Measurements from ENCODE around the gene STON2.
"Not testable (repeated sequence)": the region's sequence is repeated elsewhere in the genome, so short reads cannot be mapped to it uniquely, and the experiment has no call there.

Gene STON2

DNA sequence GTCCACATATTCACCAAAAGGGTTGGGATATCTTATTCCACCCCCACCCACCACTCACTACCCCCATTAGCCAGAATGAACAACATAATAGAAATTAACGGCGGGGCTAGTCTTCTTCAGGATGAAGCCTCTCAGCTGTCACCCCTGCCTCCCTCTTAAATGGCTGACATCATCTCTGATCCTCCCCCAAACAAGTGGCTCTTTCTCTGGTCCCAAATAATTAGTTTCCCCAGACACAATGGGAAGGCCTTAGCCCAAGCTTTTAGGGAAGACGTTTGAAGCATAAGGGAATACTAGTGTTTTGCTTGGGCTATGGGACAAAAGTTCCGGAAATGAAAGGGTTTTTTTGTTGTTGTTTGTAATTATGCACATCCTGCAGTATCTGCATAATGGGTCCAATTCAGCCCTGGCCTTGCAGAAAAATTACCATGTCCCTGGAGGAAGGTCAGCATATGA is 13.8 kb downstream of the STON2 start:
- TF ChIP-seq, protein P1, sequence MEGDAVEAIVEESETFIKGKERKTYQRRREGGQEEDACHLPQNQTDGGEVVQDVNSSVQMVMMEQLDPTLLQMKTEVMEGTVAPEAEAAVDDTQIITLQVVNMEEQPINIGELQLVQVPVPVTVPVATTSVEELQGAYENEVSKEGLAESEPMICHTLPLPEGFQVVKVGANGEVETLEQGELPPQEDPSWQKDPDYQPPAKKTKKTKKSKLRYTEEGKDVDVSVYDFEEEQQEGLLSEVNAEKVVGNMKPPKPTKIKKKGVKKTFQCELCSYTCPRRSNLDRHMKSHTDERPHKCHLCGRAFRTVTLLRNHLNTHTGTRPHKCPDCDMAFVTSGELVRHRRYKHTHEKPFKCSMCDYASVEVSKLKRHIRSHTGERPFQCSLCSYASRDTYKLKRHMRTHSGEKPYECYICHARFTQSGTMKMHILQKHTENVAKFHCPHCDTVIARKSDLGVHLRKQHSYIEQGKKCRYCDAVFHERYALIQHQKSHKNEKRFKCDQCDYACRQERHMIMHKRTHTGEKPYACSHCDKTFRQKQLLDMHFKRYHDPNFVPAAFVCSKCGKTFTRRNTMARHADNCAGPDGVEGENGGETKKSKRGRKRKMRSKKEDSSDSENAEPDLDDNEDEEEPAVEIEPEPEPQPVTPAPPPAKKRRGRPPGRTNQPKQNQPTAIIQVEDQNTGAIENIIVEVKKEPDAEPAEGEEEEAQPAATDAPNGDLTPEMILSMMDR (IDR thresholded peaks at IDR 0.05; ENCODE audit: insufficient read depth, low read length, poor library complexity, severe bottlenecking), result no peak
- no peak overlapping the region for H3K4me3 ChIP-seq (replicated peaks; ENCODE audit: low read depth, low read length)
- H3K27me3 ChIP-seq (replicated peaks; ENCODE audit: control insufficient read depth, insufficient read depth, low read length), result no peaks in the 10 kb centered on the region
- DNase-seq (ENCODE audit: extremely low read depth, insufficient read length), result no peak
- no peaks in the 10 kb centered on the region for H3K36me3 ChIP-seq (ENCODE audit: control insufficient read depth, insufficient read depth, low read length)

DNA sequence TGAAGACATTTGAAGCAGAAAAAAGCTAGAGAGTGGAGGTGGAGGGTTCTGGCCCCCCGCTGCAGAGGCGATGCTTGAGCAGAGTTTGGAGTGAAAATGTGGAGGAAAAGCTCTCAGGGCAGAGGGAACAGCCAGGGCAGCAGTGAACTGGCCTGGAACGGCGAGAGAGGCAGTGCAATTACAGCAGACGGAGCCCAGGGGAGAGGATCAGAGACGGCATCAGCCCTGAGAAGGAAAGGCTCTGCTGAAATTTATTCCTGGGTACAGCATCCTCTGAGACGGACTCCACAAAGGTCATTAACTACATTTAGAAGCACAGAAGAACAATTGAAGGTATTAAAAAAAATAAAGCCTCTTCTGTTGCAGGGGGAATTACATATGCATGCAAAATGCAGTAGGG is 14.2 kb downstream of the STON2 start:
- no peak overlapping the region for H3K4me3 ChIP-seq (replicated peaks; ENCODE audit: low read depth, low read length)
- H3K36me3 ChIP-seq (ENCODE audit: control insufficient read depth, insufficient read depth, low read length), result no peaks in the 10 kb centered on the region
- TF ChIP-seq, protein P1 (IDR thresholded peaks at IDR 0.05; ENCODE audit: insufficient read depth, low read length, poor library complexity, severe bottlenecking), result no peak
- no peaks in the 10 kb centered on the region for H3K27me3 ChIP-seq (replicated peaks; ENCODE audit: control insufficient read depth, insufficient read depth, low read length)
- DNase-seq (ENCODE audit: extremely low read depth, insufficient read length), result no peak

DNA sequence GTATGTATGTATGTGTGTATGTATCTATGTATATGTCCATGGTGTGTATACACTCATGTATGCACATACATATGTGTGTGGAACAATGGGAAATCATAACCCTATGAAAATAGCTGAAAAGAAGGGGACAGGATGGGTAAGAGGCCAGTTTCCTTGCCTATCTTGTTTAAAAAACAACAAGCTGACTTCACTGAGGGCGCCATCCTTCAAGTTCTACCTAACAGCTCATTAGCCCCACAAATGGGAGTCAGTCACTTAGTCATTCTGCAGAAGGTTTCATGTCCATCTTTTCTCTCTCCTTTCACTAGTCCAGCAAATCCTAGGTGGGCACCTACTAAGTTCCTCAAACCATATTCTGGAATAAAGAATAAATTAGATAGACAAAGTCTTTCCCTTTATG is 14.7 kb downstream of the STON2 start:
- DNase-seq (ENCODE audit: extremely low read depth, insufficient read length), result no peak
- Histone ChIP-seq H3K36me3 (ENCODE audit: control insufficient read depth, insufficient read depth, low read length) (no peaks in the 10 kb centered on the region), H3K27me3 (replicated peaks; ENCODE audit: control insufficient read depth, insufficient read depth, low read length) (no peaks in the 10 kb centered on the region), H3K4me3 (replicated peaks; ENCODE audit: low read depth, low read length) (no peak overlapping the region)
- TF ChIP-seq, protein P1 (IDR thresholded peaks at IDR 0.05; ENCODE audit: insufficient read depth, low read length, poor library complexity, severe bottlenecking), result no peak

DNA sequence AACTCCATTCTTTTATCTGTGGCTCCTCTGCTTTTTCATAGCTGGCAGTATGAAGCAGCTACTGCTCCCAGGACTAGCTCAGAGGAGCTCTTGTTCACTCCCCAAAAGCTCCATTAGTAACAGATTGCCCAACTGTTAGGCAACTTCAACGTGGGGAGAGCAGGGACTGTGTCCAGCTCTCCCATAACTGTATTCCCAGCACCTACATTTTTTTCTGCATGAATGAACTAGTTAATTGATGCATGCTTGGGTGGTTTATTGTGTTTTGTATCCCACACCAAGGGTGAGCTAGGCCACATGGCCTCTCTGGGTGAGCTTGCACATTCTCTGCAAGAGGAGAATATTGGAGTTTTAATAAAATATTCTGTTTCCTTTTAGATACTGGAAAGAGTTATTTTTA is 15.2 kb downstream of the STON2 start:
- DNase-seq (ENCODE audit: extremely low read depth, insufficient read length), result no peak
- H3K4me3 ChIP-seq (replicated peaks; ENCODE audit: low read depth, low read length), result no peak overlapping the region

DNA sequence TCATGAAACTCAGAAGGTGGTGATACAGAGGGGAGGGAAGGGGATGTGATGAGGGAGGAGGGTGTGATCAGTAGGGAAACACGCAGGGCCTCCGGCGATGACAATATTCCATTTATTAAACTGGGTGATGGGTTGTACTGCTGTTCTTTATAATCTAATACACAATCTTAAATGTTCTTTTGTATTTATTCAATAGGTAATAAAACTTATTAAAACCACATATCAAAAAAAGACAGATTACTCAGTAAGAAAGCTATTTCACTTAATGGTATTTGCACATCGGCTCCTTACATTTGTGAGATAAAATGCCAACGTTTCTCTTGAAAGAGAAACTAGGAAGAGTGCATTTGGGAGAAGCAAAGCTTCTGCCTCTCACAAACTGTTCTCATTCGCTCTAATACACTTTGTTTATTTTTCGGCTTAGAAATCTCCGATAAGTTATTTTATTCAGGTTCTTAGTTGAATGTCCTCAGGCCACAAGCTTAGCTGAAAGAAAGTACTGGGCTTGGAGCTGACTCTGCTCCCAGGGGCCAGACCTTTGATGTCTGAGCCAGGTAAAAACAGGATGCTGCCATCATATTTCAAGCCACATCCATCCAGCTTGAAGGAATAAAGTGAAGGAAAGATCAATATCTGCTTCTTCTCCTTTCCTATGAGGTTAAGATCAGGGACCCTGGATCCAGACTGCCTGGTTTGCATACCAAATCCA is 17.5 kb downstream of the STON2 start:
- no peaks in the 10 kb centered on the region for H3K36me3 ChIP-seq (ENCODE audit: control insufficient read depth, insufficient read depth, low read length)
- H3K27me3 ChIP-seq (replicated peaks; ENCODE audit: control insufficient read depth, insufficient read depth, low read length), result no peaks in the 10 kb centered on the region
- no peak overlapping the region for H3K4me3 ChIP-seq (replicated peaks; ENCODE audit: low read depth, low read length)
- no peak for DNase-seq (ENCODE audit: extremely low read depth, insufficient read length)
- TF ChIP-seq, protein P1 (IDR thresholded peaks at IDR 0.05; ENCODE audit: insufficient read depth, low read length, poor library complexity, severe bottlenecking), result no peak

More for the DNA sequence above, 15.2 kb downstream of the STON2 start:
- TF ChIP-seq, protein P1 (IDR thresholded peaks at IDR 0.05; ENCODE audit: insufficient read depth, low read length, poor library complexity, severe bottlenecking), result no peak
- Histone ChIP-seq H3K27me3 (replicated peaks; ENCODE audit: control insufficient read depth, insufficient read depth, low read length) (no peaks in the 10 kb centered on the region), H3K36me3 (ENCODE audit: control insufficient read depth, insufficient read depth, low read length) (no peaks in the 10 kb centered on the region)

DNA sequence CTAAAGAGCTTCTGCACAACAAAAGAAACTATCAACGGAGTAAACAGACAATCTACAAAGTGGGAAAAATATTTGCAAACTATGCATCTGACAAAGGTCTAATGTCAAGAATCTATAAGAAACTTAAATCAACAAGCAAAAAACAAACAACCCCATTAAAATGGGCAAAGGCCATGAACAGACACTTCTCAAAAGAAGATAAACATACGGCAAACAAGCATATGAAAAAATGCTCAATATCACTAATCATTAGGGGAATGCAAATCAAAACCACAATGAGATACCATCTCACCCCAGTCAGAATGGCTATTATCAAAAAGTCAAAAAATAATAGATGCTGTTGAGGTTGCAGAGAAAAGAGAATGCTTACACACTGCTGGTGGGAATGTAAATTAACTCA is 20.1 kb downstream of the STON2 start:
- H3K4me3 ChIP-seq (replicated peaks; ENCODE audit: low read depth, low read length); H3K36me3 ChIP-seq (ENCODE audit: control insufficient read depth, insufficient read depth, low read length); DNase-seq (ENCODE audit: extremely low read depth, insufficient read length); H3K27me3 ChIP-seq (replicated peaks; ENCODE audit: control insufficient read depth, insufficient read depth, low read length): not testable (repeated sequence)

All from GM06990 (cell line).